ENCODE results near the gene ISOC2.

DNA sequence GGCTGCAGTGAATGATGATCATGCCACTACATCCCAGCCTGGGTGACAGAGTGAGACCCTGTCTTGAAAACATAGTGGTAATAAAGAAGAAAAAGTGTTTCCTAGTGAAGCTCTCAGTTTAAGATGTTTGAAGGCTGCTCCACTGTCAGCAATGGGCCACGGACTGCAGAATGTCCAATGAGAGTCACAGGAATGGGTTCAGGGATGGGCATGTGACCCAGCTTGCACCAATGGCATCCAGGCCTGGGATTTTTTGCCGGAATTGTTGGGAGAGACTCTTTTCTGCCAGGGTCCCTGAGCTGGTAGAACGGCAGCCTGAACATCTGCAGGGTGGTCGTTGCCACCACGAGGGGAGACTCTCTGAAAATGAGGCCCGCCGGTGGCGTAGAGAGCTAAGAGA lies 24.6 kb downstream of the ISOC2 start:
- TF ChIP-seq, protein P1, sequence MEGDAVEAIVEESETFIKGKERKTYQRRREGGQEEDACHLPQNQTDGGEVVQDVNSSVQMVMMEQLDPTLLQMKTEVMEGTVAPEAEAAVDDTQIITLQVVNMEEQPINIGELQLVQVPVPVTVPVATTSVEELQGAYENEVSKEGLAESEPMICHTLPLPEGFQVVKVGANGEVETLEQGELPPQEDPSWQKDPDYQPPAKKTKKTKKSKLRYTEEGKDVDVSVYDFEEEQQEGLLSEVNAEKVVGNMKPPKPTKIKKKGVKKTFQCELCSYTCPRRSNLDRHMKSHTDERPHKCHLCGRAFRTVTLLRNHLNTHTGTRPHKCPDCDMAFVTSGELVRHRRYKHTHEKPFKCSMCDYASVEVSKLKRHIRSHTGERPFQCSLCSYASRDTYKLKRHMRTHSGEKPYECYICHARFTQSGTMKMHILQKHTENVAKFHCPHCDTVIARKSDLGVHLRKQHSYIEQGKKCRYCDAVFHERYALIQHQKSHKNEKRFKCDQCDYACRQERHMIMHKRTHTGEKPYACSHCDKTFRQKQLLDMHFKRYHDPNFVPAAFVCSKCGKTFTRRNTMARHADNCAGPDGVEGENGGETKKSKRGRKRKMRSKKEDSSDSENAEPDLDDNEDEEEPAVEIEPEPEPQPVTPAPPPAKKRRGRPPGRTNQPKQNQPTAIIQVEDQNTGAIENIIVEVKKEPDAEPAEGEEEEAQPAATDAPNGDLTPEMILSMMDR (conservative IDR thresholded peaks at IDR 0.05; ENCODE audit: low read depth, low read length), result no peak
- no peak for TF ChIP-seq EZH2 (IDR thresholded peaks at IDR 0.05; ENCODE audit: low read length, unreplicated experiment)

All from PC-3 (cell line).